Spleen (tissue), 11 donors: ENCODE results near the gene WARS2. TPM values are rescaled to one million over a fixed set of nuclear protein-coding genes. Genes with fewer than 3 reads are reported as not detected.

ENCODE experiments used
- DNase-seq: peaks from one replicate; pipeline ENCODE4 v3.0.0-alpha.2; 2020
- H3K27ac ChIP-seq, 8 donors: fragments of 200-600 bp; sonication (generic) in 7 of 8; 1 replicate in 4 of 8; 2 replicates in 4 of 8; pipeline versions ENCODE4 v1.5.0 to v1.8.0; 2016 to 2021; ENCODE audit warnings: inconsistent platforms in 4 of 8, mild to moderate bottlenecking in 4 of 8, moderate library complexity in 1 of 8
- H3K27me3 ChIP-seq, 7 donors: fragments of 200-600 bp; sonication (generic) in 6 of 7; replicated peaks in 1 of 7; 1 replicate in 4 of 7; 2 replicates in 3 of 7; pipeline versions ENCODE4 v1.5.0 to v1.8.0; 2016 to 2021; ENCODE audit warnings: inconsistent platforms in 3 of 7, mild to moderate bottlenecking in 1 of 7
- H3K36me3 ChIP-seq, 6 donors: fragments of 200-600 bp; sonication (generic) in 5 of 6; 1 replicate in 4 of 6; 2 replicates in 2 of 6; pipeline versions ENCODE4 v1.5.0 to v1.8.0; 2016 to 2021; ENCODE audit warnings: inconsistent platforms in 2 of 6
- H3K4me1 ChIP-seq, 6 donors: fragments of 200-600 bp; sonication (generic) in 5 of 6; 1 replicate in 3 of 6; 2 replicates in 3 of 6; pipeline versions ENCODE4 v1.5.0 to v1.8.0; 2016 to 2021; ENCODE audit warnings: inconsistent platforms in 3 of 6
- H3K4me3 ChIP-seq, 8 donors: fragments of 200-600 bp; sonication (generic) in 7 of 8; 1 replicate in 4 of 8; 2 replicates in 4 of 8; pipeline versions ENCODE4 v1.5.0 to v1.8.0; 2016 to 2021; ENCODE audit warnings: inconsistent platforms in 4 of 8, mild to moderate bottlenecking in 4 of 8, moderate library complexity in 2 of 8
- H3K9me3 ChIP-seq, 8 donors: fragments of 200-600 bp; sonication (generic) in 7 of 8; 1 replicate in 4 of 8; 2 replicates in 4 of 8; pipeline versions ENCODE4 v1.5.0 to v1.8.0; 2016 to 2021; ENCODE audit warnings: inconsistent platforms in 4 of 8
- CTCF ChIP-seq, 11 experiments: fragments of 200-600 bp in 7 of 11; fragments of 450-650 bp in 4 of 11; sonication (generic) in 4 of 11; IDR thresholded peaks in 8 of 11; conservative IDR thresholded peaks in 3 of 11; 1 replicate in 7 of 11; 2 replicates in 4 of 11; pipeline versions ENCODE4 v1.4.0 to v1.8.0; 2016 to 2021; ENCODE audit warnings: antibody characterized with exemption in 11 of 11, inconsistent platforms in 4 of 11, mild to moderate bottlenecking in 1 of 11
- POLR2A ChIP-seq, 3 donors: fragments of 450-650 bp; IDR thresholded peaks; one replicate each; pipeline ENCODE4 v1.5.1; 2017; ENCODE audit warnings: antibody characterized with exemption in 3 of 3, mild to moderate bottlenecking in 1 of 3
- POLR2AphosphoS5 ChIP-seq, 3 donors: sonication (generic); formaldehyde crosslinking; IDR thresholded peaks; one replicate each; pipeline ENCODE4 v1.5.1; 2017; ENCODE audit warnings: antibody characterized with exemption in 3 of 3
- WGBS, 5 donors: extraction: QIAGEN DNeasy Blood & Tissue Kit in 3 of 5; methylation state at CpG; one replicate each; pipeline versions ENCODE4 v1.1.5 to v1.1.7; 2013 to 2018; 5-methylcytosine and 5-hydroxymethylcytosine counted together
- intact Hi-C: fragments of 100-400 bp; cut with DNase I; formaldehyde crosslinking; loops from one replicate; pipeline ENCODE4 v1.15.0; 2023; ENCODE audit warnings: low total_unique reads
- polyA plus RNA-seq, 3 donors: library from polyadenylated mRNA; stranded (reverse); fragments of 200-250 nt; gene quantifications; one replicate each; pipeline ENCODE4 v1.2.1, GENCODE V29; 2013
- total RNA-seq, 7 donors: library from RNA; depleted of rRNA in 3 of 7; stranded (reverse); fragments of >200 nt in 3 of 7; fragmentation: NEBNext Ultra II Directional in 4 of 7; extraction: Animal tissue kit (Norgen Biotek cat#: 25700) in 4 of 7; gene quantifications; one replicate each; pipeline versions ENCODE4 v1.1.0 to v1.2.1, GENCODE V29; 2016 to 2021
- donor health status: healthy with polysubstance abuse.
- donor health status: DM: no; HTN: no; CAD: no; lungs with moderate emphysema.
- donor health status: DM: no; HTN: no; CAD: no.
- donor health status: Bipolar disorder and iron deficiency.
- donor health status: healthy.
- donor health status: DM: no; HTN: no; CAD: no.
- donor health status: DM: yes; HTN: yes; CAD: no.

WARS2 gene
- total and polyA plus RNA-seq, 10 donors: 2.9 to 13.0 (median 8.5) TPM

DNA sequence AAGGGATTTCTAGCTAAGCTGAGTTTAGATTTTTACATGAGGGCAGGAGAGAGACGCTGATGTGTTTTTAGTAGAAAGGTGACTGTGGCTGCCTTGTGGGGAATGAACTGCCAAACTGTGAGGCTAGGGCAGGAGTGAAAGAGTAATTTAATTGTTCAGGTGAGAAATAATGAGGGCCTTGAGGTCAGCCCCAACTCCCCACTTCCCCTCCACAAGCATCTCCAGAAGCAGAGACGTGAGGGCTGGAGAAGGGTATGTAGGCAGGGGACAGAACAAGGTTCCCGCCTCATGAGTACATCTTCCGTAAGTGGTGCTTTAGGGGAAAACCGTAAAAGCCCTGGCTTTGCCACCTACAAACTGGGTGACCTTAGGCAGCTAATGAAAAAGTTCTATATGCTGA, 70.8 kb downstream of the WARS2 start:
- TF ChIP-seq POLR2AphosphoS5 (IDR thresholded peaks at IDR 0.05): no peak
- no peak for TF ChIP-seq POLR2A (IDR thresholded peaks at IDR 0.05)
- Histone ChIP-seq H3K9me3 (peaks cover 0 to 8% (median 0%) of the 10 kb centered on the region in 8 donors), H3K36me3 (peaks cover 0 to 21% (median 0%) of the 10 kb centered on the region in 6 donors), H3K4me1 (no peaks in the 10 kb centered on the region), H3K27me3 (no peaks in the 10 kb centered on the region), H3K27ac (no peak overlapping the region), H3K4me3 (no peak overlapping the region)
- intact Hi-C loops: no loop called here
- DNase-seq: no peak
- 69 to 89% (median 77%) methylated on average over 5 of the region's 5 CpGs for WGBS, 5 donors

DNA sequence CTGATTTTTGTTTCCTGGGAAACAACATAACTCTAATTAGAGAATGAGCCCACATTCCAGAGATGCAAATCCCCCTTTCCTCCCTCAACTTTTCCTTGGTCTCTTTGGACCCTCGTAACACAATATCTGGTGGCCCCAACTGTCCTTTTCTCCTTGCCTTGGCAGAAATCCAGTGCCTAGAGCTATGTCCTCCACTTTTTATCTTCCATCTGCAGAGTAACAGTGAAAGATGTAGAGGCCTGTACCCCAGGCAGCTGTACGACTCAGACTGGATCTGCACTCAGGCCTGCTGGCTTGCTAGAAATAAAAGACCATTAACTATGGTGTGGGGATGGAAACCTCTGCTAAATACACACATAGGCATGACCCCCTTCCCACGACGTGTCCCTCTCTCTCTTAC, 72.0 kb downstream of the WARS2 start:
- DNase-seq: no peak
- WGBS, 5 donors: 85 to 97% (median 91%) methylated on average over 4 of the region's 4 CpGs
- Histone ChIP-seq H3K9me3 (peaks cover 0 to 9% (median 0%) of the 10 kb centered on the region in 8 donors), H3K4me1 (no peaks in the 10 kb centered on the region), H3K27me3 (no peaks in the 10 kb centered on the region), H3K27ac (no peak overlapping the region), H3K4me3 (no peak overlapping the region), H3K36me3 (peaks cover 0 to 20% (median 0%) of the 10 kb centered on the region in 6 donors)
- intact Hi-C loops: no loop called here
- no peak for TF ChIP-seq CTCF (IDR thresholded peaks at IDR 0.05 in 8 of 11, conservative IDR thresholded peaks at IDR 0.05 in 3 of 11)
- no peak for TF ChIP-seq POLR2AphosphoS5 (IDR thresholded peaks at IDR 0.05)
- TF ChIP-seq POLR2A (IDR thresholded peaks at IDR 0.05): no peak

DNA sequence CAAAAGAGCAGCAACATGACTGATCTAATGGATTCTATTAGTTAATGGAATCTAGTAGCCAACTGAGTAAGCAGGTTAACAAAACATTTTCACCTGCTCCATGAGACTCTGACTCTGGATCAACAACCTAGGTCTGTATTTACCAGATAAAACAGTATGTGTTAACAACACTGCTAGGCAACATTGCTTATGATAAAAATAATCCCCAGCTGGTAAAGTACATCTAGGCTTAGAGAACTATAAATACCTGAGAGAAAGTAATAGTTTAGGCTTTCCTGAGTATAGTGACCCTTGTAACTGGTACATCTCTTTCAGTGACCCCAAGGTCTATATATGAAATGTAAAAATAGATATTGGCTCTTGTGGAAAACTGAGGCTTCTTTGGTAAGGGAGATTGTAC, 78.8 kb downstream of the WARS2 start:
- Histone ChIP-seq H3K4me1 (no peaks in the 10 kb centered on the region), H3K27me3 (no peaks in the 10 kb centered on the region), H3K9me3 (peaks cover 0 to 10% (median 0%) of the 10 kb centered on the region in 8 donors), H3K27ac (no peak overlapping the region), H3K4me3 (no peak overlapping the region), H3K36me3 (peaks cover 0 to 22% (median 0%) of the 10 kb centered on the region in 6 donors)
- TF ChIP-seq POLR2A (IDR thresholded peaks at IDR 0.05): no peak
- no peak for TF ChIP-seq POLR2AphosphoS5 (IDR thresholded peaks at IDR 0.05)
- TF ChIP-seq CTCF (IDR thresholded peaks at IDR 0.05 in 8 of 11, conservative IDR thresholded peaks at IDR 0.05 in 3 of 11): no peak
- intact Hi-C loops: no loop called here
- DNase-seq: no peak

- intact Hi-C loops: no loop called here
- no peak for DNase-seq
- Histone ChIP-seq H3K27ac (no peak overlapping the region), H3K27me3 (no peaks in the 10 kb centered on the region), H3K36me3 (peaks cover 0 to 9% (median 0%) of the 10 kb centered on the region in 6 donors), H3K9me3 (no peaks in the 10 kb centered on the region), H3K4me1 (no peaks in the 10 kb centered on the region), H3K4me3 (no peak overlapping the region)
- WGBS, 5 donors: 94 to 98% (median 94%) methylated on average over 2 of the region's 2 CpGs
- TF ChIP-seq POLR2A (IDR thresholded peaks at IDR 0.05): no peak
- no peak for TF ChIP-seq CTCF (IDR thresholded peaks at IDR 0.05 in 8 of 11, conservative IDR thresholded peaks at IDR 0.05 in 3 of 11)
- TF ChIP-seq POLR2AphosphoS5 (IDR thresholded peaks at IDR 0.05): no peak
Measured at GRCh38 chr1:119055568-119055967, 84.9 kb downstream of the WARS2 start.

- H3K9me3 ChIP-seq: no peaks in the 10 kb centered on the region
- TF ChIP-seq CTCF (IDR thresholded peaks at IDR 0.05 in 8 of 11, conservative IDR thresholded peaks at IDR 0.05 in 3 of 11) (no peak), POLR2AphosphoS5 (IDR thresholded peaks at IDR 0.05) (no peak), POLR2A (IDR thresholded peaks at IDR 0.05) (no peak)
- H3K27me3 ChIP-seq: no peaks in the 10 kb centered on the region
- no peaks in the 10 kb centered on the region for H3K4me1 ChIP-seq
- no peak overlapping the region for H3K4me3 ChIP-seq
- intact Hi-C loops: no loop called here
- H3K27ac ChIP-seq: no peak overlapping the region
- no peak for DNase-seq
- WGBS, 5 donors: 85 to 95% (median 93%) methylated on average over 1 of the region's 1 CpG
- peaks cover 0 to 9% (median 0%) of the 10 kb centered on the region in 6 donors for H3K36me3 ChIP-seq
Measured at GRCh38 chr1:119053917-119054316, 86.5 kb downstream of the WARS2 start.
